GM21717 (cell line): Measurements from ENCODE around the gene CRYBG1.
"Not testable (repeated sequence)": the region's sequence is repeated elsewhere in the genome, so short reads cannot be mapped to it uniquely, and the experiment has no call there.

Source experiments
- ATAC-seq: cut with Tn5 transposase; IDR thresholded peaks from one replicate; pipeline ENCODE4 v1.9.1; 2021; ENCODE audit warnings: mild to moderate bottlenecking, moderate library complexity; ENCODE audit not compliant: unreplicated experiment

The CRYBG1 gene

GRCh38 chr6:106372838-106373501, 12.5 kb downstream of the CRYBG1 start:
- no peak for ATAC-seq

- no peak for ATAC-seq
These were observed 13.2 kb downstream of the CRYBG1 start for GRCh38 chr6:106373502-106374239.

- ATAC-seq, result no peak
These were observed 16.6 kb downstream of the CRYBG1 start for GRCh38 chr6:106377061-106377540.

- no peak for ATAC-seq
These were observed 19.4 kb downstream of the CRYBG1 start for GRCh38 chr6:106379951-106380350.

- ATAC-seq, result no peak
These were observed 19.9 kb downstream of the CRYBG1 start for GRCh38 chr6:106380407-106380806.

GRCh38 chr6:106381223-106381622, 20.7 kb downstream of the CRYBG1 start:
- ATAC-seq, result no peak

GRCh38 chr6:106381881-106382280, 21.4 kb downstream of the CRYBG1 start:
- ATAC-seq, result no peak

GRCh38 chr6:106383573-106383972, 23.1 kb downstream of the CRYBG1 start:
- ATAC-seq, result no peak

GRCh38 chr6:106385530-106385929, 25.0 kb downstream of the CRYBG1 start:
- no peak for ATAC-seq

- no peak for ATAC-seq
These were observed 27.4 kb downstream of the CRYBG1 start for GRCh38 chr6:106387875-106388274.

GRCh38 chr6:106390088-106390487, 29.6 kb downstream of the CRYBG1 start:
- ATAC-seq, result no peak

GRCh38 chr6:106396426-106397220, 36.1 kb downstream of the CRYBG1 start:
- no peak for ATAC-seq

- ATAC-seq, result no peak
These were observed 36.9 kb downstream of the CRYBG1 start for GRCh38 chr6:106397431-106397830.

GRCh38 chr6:106398621-106399020, 38.1 kb downstream of the CRYBG1 start:
- no peak for ATAC-seq

- ATAC-seq, result not testable (repeated sequence)
These were observed 44.5 kb downstream of the CRYBG1 start for GRCh38 chr6:106405044-106405443.

GRCh38 chr6:106411056-106411455, 50.5 kb downstream of the CRYBG1 start:
- ATAC-seq, result no peak

- ATAC-seq, result no peak
These were observed 51.2 kb downstream of the CRYBG1 start for GRCh38 chr6:106411643-106412200.

GRCh38 chr6:106413016-106413415, 52.5 kb downstream of the CRYBG1 start:
- no peak for ATAC-seq

GRCh38 chr6:106413722-106414121, 53.2 kb downstream of the CRYBG1 start:
- no peak for ATAC-seq

GRCh38 chr6:106415921-106416320, 55.4 kb downstream of the CRYBG1 start:
- ATAC-seq, result no peak

- no peak for ATAC-seq
These were observed 57.1 kb downstream of the CRYBG1 start for GRCh38 chr6:106417572-106418147.
